ENCODE results near the gene ECE1. TPM values are rescaled to one million over a fixed set of nuclear protein-coding genes. Genes with fewer than 3 reads are reported as not detected.

Gene ECE1
- total RNA-seq, 4 donors from 2014 or later, result 45.6 to 175 (median 59.1) TPM

DNA sequence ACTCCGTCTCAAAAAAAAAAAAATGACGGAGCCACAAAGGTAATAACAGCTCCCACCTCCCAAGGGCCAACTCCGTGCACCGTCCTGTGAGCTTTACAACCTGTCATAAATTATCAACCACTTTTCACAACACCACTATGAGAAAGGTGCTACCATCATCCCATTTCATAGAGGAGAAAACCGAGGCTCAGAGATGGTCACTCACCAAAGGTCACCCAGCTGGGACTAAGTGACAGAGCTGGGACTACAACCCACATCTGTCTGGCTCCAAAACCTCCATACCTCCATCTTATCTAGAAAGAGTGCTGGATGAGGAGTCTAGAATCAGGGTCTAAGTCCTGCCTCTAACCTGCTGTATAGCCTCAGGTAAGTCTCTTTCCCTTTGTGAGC lies 43.6 kb upstream of the ECE1 start:
- no peak for DNase-seq
- Histone ChIP-seq H3K27me3 (no peaks in the 10 kb centered on the region), H3K9me3 (no peaks in the 10 kb centered on the region), H3K4me1 (peaks cover 26 to 38% of the 10 kb centered on the region in 2 donors), H3K36me3 (no peaks in the 10 kb centered on the region), H3K4me3 (no peak overlapping the region), H3K27ac (peak overlapping the region; percentile 88 to 91)
- intact Hi-C loops (cut with DNase I; ENCODE audit: low total_unique reads), result no loop called here
- TF ChIP-seq, protein P1, sequence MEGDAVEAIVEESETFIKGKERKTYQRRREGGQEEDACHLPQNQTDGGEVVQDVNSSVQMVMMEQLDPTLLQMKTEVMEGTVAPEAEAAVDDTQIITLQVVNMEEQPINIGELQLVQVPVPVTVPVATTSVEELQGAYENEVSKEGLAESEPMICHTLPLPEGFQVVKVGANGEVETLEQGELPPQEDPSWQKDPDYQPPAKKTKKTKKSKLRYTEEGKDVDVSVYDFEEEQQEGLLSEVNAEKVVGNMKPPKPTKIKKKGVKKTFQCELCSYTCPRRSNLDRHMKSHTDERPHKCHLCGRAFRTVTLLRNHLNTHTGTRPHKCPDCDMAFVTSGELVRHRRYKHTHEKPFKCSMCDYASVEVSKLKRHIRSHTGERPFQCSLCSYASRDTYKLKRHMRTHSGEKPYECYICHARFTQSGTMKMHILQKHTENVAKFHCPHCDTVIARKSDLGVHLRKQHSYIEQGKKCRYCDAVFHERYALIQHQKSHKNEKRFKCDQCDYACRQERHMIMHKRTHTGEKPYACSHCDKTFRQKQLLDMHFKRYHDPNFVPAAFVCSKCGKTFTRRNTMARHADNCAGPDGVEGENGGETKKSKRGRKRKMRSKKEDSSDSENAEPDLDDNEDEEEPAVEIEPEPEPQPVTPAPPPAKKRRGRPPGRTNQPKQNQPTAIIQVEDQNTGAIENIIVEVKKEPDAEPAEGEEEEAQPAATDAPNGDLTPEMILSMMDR (IDR thresholded peaks at IDR 0.05), result no peak
- TF ChIP-seq POLR2A (IDR thresholded peaks at IDR 0.05), result no peak

DNA sequence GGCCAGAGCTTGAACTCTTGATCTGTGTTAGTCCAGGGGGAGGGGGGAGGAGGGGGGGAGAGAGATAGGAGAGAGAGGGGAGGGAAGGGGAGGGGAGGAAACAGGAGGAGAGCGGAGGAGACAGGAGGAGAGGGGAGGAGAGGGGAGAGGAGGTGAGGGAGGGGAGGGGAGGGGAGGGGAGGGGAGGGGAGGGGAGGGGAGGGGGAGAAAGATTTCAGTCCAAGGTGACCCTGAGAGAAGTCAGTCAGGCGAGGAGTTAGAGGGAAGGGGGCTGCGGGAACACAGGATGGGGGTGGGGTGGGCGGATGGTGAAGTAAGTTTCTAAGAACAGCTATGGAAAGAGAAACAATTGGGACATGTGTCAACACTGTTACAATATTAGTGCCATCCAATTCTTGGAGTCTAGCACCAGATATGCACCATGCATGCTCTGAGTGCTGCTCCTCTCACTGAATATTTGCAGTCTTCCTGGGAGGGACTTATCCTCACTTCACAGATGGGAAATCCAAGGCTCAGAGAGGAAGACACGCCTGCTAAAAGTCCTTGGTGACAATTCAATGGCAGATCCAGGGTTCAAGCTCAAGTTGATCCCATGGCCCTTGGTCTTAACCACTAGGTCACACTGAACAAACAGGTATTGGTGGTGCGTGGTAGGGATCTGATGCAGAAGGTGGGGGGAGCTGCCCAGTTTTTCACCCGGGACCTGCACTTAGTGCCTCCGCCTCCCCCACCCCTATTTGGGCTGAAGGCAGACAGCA lies 42.5 kb upstream of the ECE1 start:
- intact Hi-C loops (cut with DNase I; ENCODE audit: low total_unique reads), result no loop called here
- Histone ChIP-seq H3K4me1 (peaks cover 22 to 34% of the 10 kb centered on the region in 2 donors), H3K36me3 (no peaks in the 10 kb centered on the region), H3K4me3 (no peak overlapping the region), H3K27me3 (no peaks in the 10 kb centered on the region), H3K27ac (peak overlapping the region; percentile 88 to 91), H3K9me3 (no peaks in the 10 kb centered on the region)
- TF ChIP-seq, protein P1 (IDR thresholded peaks at IDR 0.05), result no peak
- TF ChIP-seq POLR2A (IDR thresholded peaks at IDR 0.05), result no peak
- DNase-seq, result no peak

DNA sequence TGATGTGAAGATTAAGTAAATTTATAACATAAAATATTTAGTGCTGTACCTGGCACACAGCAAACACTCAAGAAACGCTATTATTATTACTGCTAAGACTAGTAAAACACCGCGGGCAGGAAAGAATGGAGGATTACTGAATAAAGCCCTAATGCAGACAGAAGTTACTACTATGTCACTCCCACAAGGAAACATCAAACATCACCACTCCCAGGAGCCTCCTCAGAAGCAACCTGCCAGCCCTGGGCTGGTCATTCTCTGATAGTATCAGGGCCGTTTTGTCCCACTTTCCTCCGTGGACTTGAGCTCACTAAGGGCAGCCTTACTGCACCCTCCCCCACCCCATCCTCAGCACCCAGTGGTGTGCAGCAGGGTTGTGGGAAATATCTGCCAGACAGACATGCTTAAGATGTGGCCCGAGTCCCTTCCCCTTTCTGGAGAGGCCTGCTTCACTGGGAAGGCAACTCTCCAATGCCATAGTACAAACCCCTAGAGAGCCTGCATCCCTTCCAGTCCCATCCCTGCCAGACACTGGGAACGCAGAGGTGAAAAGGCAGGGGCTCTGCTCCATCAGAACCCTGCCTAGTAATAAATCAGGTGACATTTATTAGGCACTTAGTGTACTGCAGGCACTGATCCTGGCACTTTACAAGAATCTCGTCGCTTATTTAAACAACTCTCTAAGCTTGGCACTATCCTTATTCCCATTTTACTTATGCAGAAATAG lies 41.7 kb upstream of the ECE1 start:
- no peaks in the 10 kb centered on the region for H3K36me3 ChIP-seq
- no peaks in the 10 kb centered on the region for H3K27me3 ChIP-seq
- no peak for DNase-seq
- H3K4me3 ChIP-seq, result no peak overlapping the region
- intact Hi-C loops (cut with DNase I; ENCODE audit: low total_unique reads), result no loop called here
- peaks cover 22 to 38% of the 10 kb centered on the region in 2 donors for H3K4me1 ChIP-seq
- H3K9me3 ChIP-seq, result no peaks in the 10 kb centered on the region
- TF ChIP-seq, protein P1 (IDR thresholded peaks at IDR 0.05), result no peak
- no peak for TF ChIP-seq POLR2A (IDR thresholded peaks at IDR 0.05)
- peak overlapping the region; percentile 70 to 91 for H3K27ac ChIP-seq

DNA sequence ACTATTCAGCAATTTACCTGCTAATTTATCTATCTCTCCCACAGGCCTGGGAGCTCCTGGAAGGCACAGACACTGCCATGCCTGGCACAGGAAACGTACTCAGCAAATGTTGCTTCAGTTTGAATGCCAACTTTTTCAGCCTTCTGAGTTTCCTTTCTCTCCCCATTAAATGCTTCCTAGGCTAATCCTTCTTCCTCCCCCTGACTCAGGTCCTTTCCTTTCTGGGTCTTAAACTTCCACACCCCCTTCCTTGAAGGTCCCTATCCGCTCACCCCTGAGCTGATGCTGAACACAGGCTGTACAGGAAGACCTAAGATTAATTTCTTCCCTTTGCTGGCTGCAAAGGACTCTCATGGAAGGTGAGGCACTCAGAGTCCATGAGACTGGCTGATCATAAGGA lies 40.3 kb upstream of the ECE1 start:
- Histone ChIP-seq H3K4me3 (no peak overlapping the region), H3K27ac (peak overlapping the region; percentile 19 to 43), H3K27me3 (no peaks in the 10 kb centered on the region), H3K36me3 (no peaks in the 10 kb centered on the region), H3K9me3 (no peaks in the 10 kb centered on the region), H3K4me1 (peaks cover 33 to 49% of the 10 kb centered on the region in 2 donors)
- intact Hi-C loops (cut with DNase I; ENCODE audit: low total_unique reads), result no loop called here
- TF ChIP-seq POLR2A (IDR thresholded peaks at IDR 0.05), result no peak
- TF ChIP-seq, protein P1 (IDR thresholded peaks at IDR 0.05), result no peak
- DNase-seq, result no peak

Measured in uterus (tissue), 4 donors.